Measurements from ENCODE around the gene LITAF. TPM values are rescaled to one million over a fixed set of nuclear protein-coding genes. Genes with fewer than 3 reads are reported as not detected.

LITAF gene
- total RNA-seq, 1 donor from 2014 or later, result 55.8 TPM

- no peak for DNase-seq (ENCODE audit: low read depth)
- Histone ChIP-seq H3K27me3 (ENCODE audit: control insufficient read depth, insufficient read depth, low read length) (no peaks in the 10 kb centered on the region), H3K36me3 (ENCODE audit: control insufficient read depth, insufficient read depth, low read length) (no peaks in the 10 kb centered on the region), H3K4me3 (ENCODE audit: low read depth, low read length) (peak overlapping the region; percentile 85)
- TF ChIP-seq CTCF (IDR thresholded peaks at IDR 0.05; ENCODE audit: insufficient read depth, low read length, poor library complexity, severe bottlenecking), result no peak
Observed at GRCh38 chr16:11586378-11586855, 302 bp downstream of the LITAF start.

- no peak for TF ChIP-seq CTCF (IDR thresholded peaks at IDR 0.05; ENCODE audit: insufficient read depth, low read length, poor library complexity, severe bottlenecking)
- Histone ChIP-seq H3K4me3 (ENCODE audit: low read depth, low read length) (peak overlapping the region; percentile 85), H3K36me3 (ENCODE audit: control insufficient read depth, insufficient read depth, low read length) (no peaks in the 10 kb centered on the region), H3K27me3 (ENCODE audit: control insufficient read depth, insufficient read depth, low read length) (no peaks in the 10 kb centered on the region)
- no peak for DNase-seq (ENCODE audit: low read depth)
Observed at GRCh38 chr16:11585460-11586377, 1.0 kb downstream of the LITAF start.

- DNase-seq (ENCODE audit: low read depth), result no peak
- Histone ChIP-seq H3K27me3 (ENCODE audit: control insufficient read depth, insufficient read depth, low read length) (no peaks in the 10 kb centered on the region), H3K36me3 (ENCODE audit: control insufficient read depth, insufficient read depth, low read length) (no peaks in the 10 kb centered on the region), H3K4me3 (ENCODE audit: low read depth, low read length) (no peak overlapping the region)
- TF ChIP-seq CTCF (IDR thresholded peaks at IDR 0.05; ENCODE audit: insufficient read depth, low read length, poor library complexity, severe bottlenecking), result no peak
Observed at GRCh38 chr16:11583889-11584565, 2.7 kb downstream of the LITAF start.

GRCh38 chr16:11583166-11583565, 3.6 kb downstream of the LITAF start:
- Histone ChIP-seq H3K27me3 (ENCODE audit: control insufficient read depth, insufficient read depth, low read length) (no peaks in the 10 kb centered on the region), H3K36me3 (ENCODE audit: control insufficient read depth, insufficient read depth, low read length) (no peaks in the 10 kb centered on the region), H3K4me3 (ENCODE audit: low read depth, low read length) (no peak overlapping the region)
- TF ChIP-seq CTCF (IDR thresholded peaks at IDR 0.05; ENCODE audit: insufficient read depth, low read length, poor library complexity, severe bottlenecking), result no peak
- DNase-seq (ENCODE audit: low read depth), result no peak

- Histone ChIP-seq H3K36me3 (ENCODE audit: control insufficient read depth, insufficient read depth, low read length) (no peaks in the 10 kb centered on the region), H3K27me3 (ENCODE audit: control insufficient read depth, insufficient read depth, low read length) (no peaks in the 10 kb centered on the region), H3K4me3 (ENCODE audit: low read depth, low read length) (no peak overlapping the region)
- no peak for DNase-seq (ENCODE audit: low read depth)
- TF ChIP-seq CTCF (IDR thresholded peaks at IDR 0.05; ENCODE audit: insufficient read depth, low read length, poor library complexity, severe bottlenecking), result no peak
Observed at GRCh38 chr16:11582157-11582814, 4.4 kb downstream of the LITAF start.

Measured in kidney epithelial cell (primary cell).